Measurements from ENCODE around the gene VTN.

The VTN gene

GRCh38 chr17:28320215-28321061, 49.7 kb downstream of the VTN start:
- no peak for DNase-seq (ENCODE audit: low spot score)

GRCh38 chr17:28319598-28319935, 50.5 kb downstream of the VTN start:
- peak; percentile 19 for DNase-seq (ENCODE audit: low spot score)

GRCh38 chr17:28318759-28319597, 51.1 kb downstream of the VTN start, which contains the start of gene TMEM97:
TMEM97 (plus strand) TSS chr17:28319200; CDS start chr17:28319240, 40 bp downstream.
- peak; percentile 98 for DNase-seq (ENCODE audit: low spot score)

- DNase-seq (ENCODE audit: low spot score): no peak
Observed at GRCh38 chr17:28317966-28318758, 51.9 kb downstream of the VTN start.

Data from cerebellar cortex (tissue), 1 donor.